GM23338 (cell line): ENCODE measurements around the gene LRCH4. TPM values are rescaled to one million over a fixed set of nuclear protein-coding genes. Genes with fewer than 3 reads are reported as not detected.

Experiments
- ATAC-seq: fragments of 200-7000 bp; cut with Tn5 transposase; 3 replicates; pipeline ENCODE4 v1.9.1; 2020
- DNase-seq: peaks from one replicate; pipeline ENCODE4 v3.0.0-alpha.2; 2015; ENCODE audit warnings: low spot score
- H2AFZ ChIP-seq: fragments of 200-600 bp; sonication (generic); 2 replicates; pipeline ENCODE4 v1.8.0; 2016; ENCODE audit warnings: antibody characterized with exemption, mild to moderate bottlenecking, moderate library complexity
- H3F3A ChIP-seq: fragments of 200-600 bp; sonication (generic); replicated peaks from 2 replicates; pipeline ENCODE4 v1.8.0; 2017; ENCODE audit warnings: antibody characterized with exemption, mixed run types, low read depth
- H3K27ac ChIP-seq: fragments of 200-600 bp; sonication (generic); 2 replicates; pipeline ENCODE4 v1.6.1; 2016; ENCODE audit warnings: low read depth
- H3K27me3 ChIP-seq: fragments of 200-600 bp; sonication (generic); 2 replicates; pipeline ENCODE4 v1.8.0; 2016; ENCODE audit warnings: mild to moderate bottlenecking, mixed run types, moderate library complexity; ENCODE audit not compliant: insufficient read depth
- H3K36me3 ChIP-seq: fragments of 200-600 bp; sonication (generic); 2 replicates; pipeline ENCODE4 v1.8.0; 2016; ENCODE audit warnings: mild to moderate bottlenecking; ENCODE audit not compliant: insufficient read depth
- H3K4me1 ChIP-seq: fragments of 200-600 bp; sonication (generic); 2 replicates; pipeline ENCODE4 v1.8.0; 2016; ENCODE audit warnings: mild to moderate bottlenecking, moderate library complexity; ENCODE audit not compliant: insufficient read depth
- H3K4me2 ChIP-seq: fragments of 200-600 bp; sonication (generic); 2 replicates; pipeline ENCODE4 v1.7.1; 2017; ENCODE audit warnings: mixed run types
- H3K4me3 ChIP-seq: fragments of 200-600 bp; sonication (generic); 2 replicates; pipeline ENCODE4 v1.6.1; 2016; ENCODE audit warnings: mixed run types
- H3K79me2 ChIP-seq: fragments of 200-600 bp; sonication (generic); replicated peaks from 2 replicates; pipeline ENCODE4 v1.8.0; 2017; ENCODE audit warnings: mild to moderate bottlenecking; ENCODE audit not compliant: insufficient read depth
- H3K9me2 ChIP-seq: fragments of 200-600 bp; sonication (generic); 2 replicates; pipeline ENCODE4 v1.8.0; 2017; ENCODE audit not compliant: insufficient read depth
- H4K20me1 ChIP-seq: fragments of 200-600 bp; sonication (generic); replicated peaks from 2 replicates; pipeline ENCODE4 v1.8.0; 2017; ENCODE audit warnings: mild to moderate bottlenecking; ENCODE audit not compliant: insufficient read depth
- H3K27ac Mint-ChIP-seq: 2 replicates; pipeline ENCODE4 v1.8.0; 2020; ENCODE audit warnings: inconsistent platforms, mild to moderate bottlenecking, moderate library complexity, mixed read lengths
- H3K27me3 Mint-ChIP-seq: 3 replicates; pipeline ENCODE4 v1.8.0; 2022; ENCODE audit warnings: low read depth, mild to moderate bottlenecking, moderate library complexity, mixed read lengths, inconsistent platforms; ENCODE audit not compliant: insufficient read depth, poor library complexity
- H3K36me3 Mint-ChIP-seq: 3 replicates; pipeline ENCODE4 v1.8.0; 2021; ENCODE audit warnings: low read depth, mild to moderate bottlenecking, inconsistent platforms, moderate library complexity, mixed read lengths
- H3K4me1 Mint-ChIP-seq: 3 replicates; pipeline ENCODE4 v1.8.0; 2020; ENCODE audit warnings: mild to moderate bottlenecking, inconsistent platforms, mixed read lengths
- H3K4me3 Mint-ChIP-seq: 3 replicates; pipeline ENCODE4 v1.8.0; 2021; ENCODE audit warnings: moderate library complexity, mild to moderate bottlenecking, inconsistent platforms, mixed read lengths
- H3K9me3 Mint-ChIP-seq: 3 replicates; pipeline ENCODE4 v1.8.0; 2020; ENCODE audit warnings: moderate library complexity, mild to moderate bottlenecking, inconsistent platforms, mixed read lengths
- CREB1 ChIP-seq: fragments of 250-450 bp; sonication (Bioruptor Pico); IDR thresholded peaks from 2 replicates; pipeline ENCODE4 v1.5.0; 2020; ENCODE audit warnings: low read depth, mild to moderate bottlenecking, moderate library complexity
- ETS1 ChIP-seq: IDR thresholded peaks from 2 replicates; pipeline ENCODE4 v1.6.1; 2016; ENCODE audit warnings: antibody characterized with exemption
- EZH2phosphoT487 ChIP-seq: fragments of 200-600 bp; sonication (generic); IDR thresholded peaks from one replicate; pipeline ENCODE4 v1.8.1; 2018; ENCODE audit warnings: antibody characterized with exemption; ENCODE audit not compliant: unreplicated experiment
- JUNB ChIP-seq: IDR thresholded peaks from one replicate; pipeline ENCODE4 v1.6.1; 2016; ENCODE audit warnings: antibody characterized with exemption; ENCODE audit not compliant: unreplicated experiment
- NANOG ChIP-seq: IDR thresholded peaks from 2 replicates; pipeline ENCODE4 v1.6.1; 2016; ENCODE audit warnings: antibody characterized with exemption, borderline replicate concordance
- REST ChIP-seq: IDR thresholded peaks from one replicate; pipeline ENCODE4 v1.6.1; 2018; ENCODE audit warnings: antibody characterized with exemption; ENCODE audit not compliant: unreplicated experiment
- STAT1 ChIP-seq: IDR thresholded peaks from one replicate; pipeline ENCODE4 v1.6.1; 2016; ENCODE audit warnings: antibody characterized with exemption; ENCODE audit not compliant: unreplicated experiment
- ZNF114 ChIP-seq: fragments of 250-450 bp; sonication (Bioruptor Pico); IDR thresholded peaks from 2 replicates; pipeline ENCODE4 v1.5.0; 2020; ENCODE audit warnings: mild to moderate bottlenecking, moderate library complexity
- ZNF462 ChIP-seq: fragments of 250-450 bp; sonication (Bioruptor Pico); IDR thresholded peaks from 2 replicates; pipeline ENCODE4 v1.5.0; 2020; ENCODE audit warnings: mild to moderate bottlenecking, moderate library complexity
- polyA plus RNA-seq: library from polyadenylated mRNA; unstranded; fragments of >200 nt; fragmentation: Nextera tagmentation; extraction: Ambion mirVana; gene quantifications from 2 replicates; pipeline ENCODE4 v1.2.1, GENCODE V29; 2016
- total RNA-seq: library from RNA; depleted of rRNA; stranded (reverse); fragments of >200 nt; shearing (Covaris generic); gene quantifications from 2 replicates; pipeline ENCODE4 v1.2.3, GENCODE V29; 2014

LRCH4 gene
- total and polyA plus RNA-seq, 2 experiments from 2014 or later, result 21.4 to 51.0 TPM

- Histone ChIP-seq H3K27ac (peak overlapping the region; percentile 69), H3K4me1 (peaks cover 36% of the 10 kb centered on the region), H3K36me3 (peaks cover 4% of the 10 kb centered on the region; the same call in 1 of the 2 replicates), H3K9me2 (no peaks in the 10 kb centered on the region), H3K4me3 (peak overlapping the region; percentile 30; the same call in 1 of the 2 replicates), H3K27me3 (peaks cover 13% of the 10 kb centered on the region; the same call in 1 of the 2 replicates), H4K20me1 (no peaks in the 10 kb centered on the region), H2AFZ (no peak overlapping the region), H3F3A (peaks cover 12% of the 10 kb centered on the region; the same call in 1 of the 2 replicates), H3K79me2 (no peaks in the 10 kb centered on the region), H3K4me2 (peak overlapping the region; percentile 89)
- TF ChIP-seq CREB1 (no peak), JUNB (no peak), ZNF114 (CRISPR knock-in tag) (no peak), REST (no peak), EZH2phosphoT487 (no peak)
- DNase-seq (peak; percentile 58), ATAC-seq (no peak)
- no peaks in the 10 kb centered on the region for H3K9me3 Mint-ChIP-seq
- H3K4me3 Mint-ChIP-seq, result peak overlapping the region; percentile 55; the same call in 2 of the 3 replicates
- H3K27ac Mint-ChIP-seq, result peak overlapping the region; percentile 85
- peaks cover 36% of the 10 kb centered on the region for H3K4me1 Mint-ChIP-seq
- H3K36me3 Mint-ChIP-seq, result peaks cover 12% of the 10 kb centered on the region
- H3K27me3 Mint-ChIP-seq, result peaks cover 36% of the 10 kb centered on the region
Observed at GRCh38 chr7:100571829-100572116, 14.2 kb downstream of the LRCH4 start.

- Histone ChIP-seq H3K79me2 (no peaks in the 10 kb centered on the region), H3K36me3 (no peaks in the 10 kb centered on the region), H2AFZ (no peak overlapping the region), H3K9me2 (no peaks in the 10 kb centered on the region), H3K4me2 (peak overlapping the region; percentile 89), H3K27me3 (peaks cover 13% of the 10 kb centered on the region; the same call in 1 of the 2 replicates), H3K4me3 (peak overlapping the region; percentile 30; the same call in 1 of the 2 replicates), H4K20me1 (no peaks in the 10 kb centered on the region), H3F3A (peaks cover 12% of the 10 kb centered on the region; the same call in 1 of the 2 replicates), H3K27ac (peak overlapping the region; percentile 69; the same call in 1 of the 2 replicates), H3K4me1 (peaks cover 36% of the 10 kb centered on the region)
- ATAC-seq, result peak; percentile 9
- peak overlapping the region; percentile 64 for H3K4me3 Mint-ChIP-seq
- peaks cover 40% of the 10 kb centered on the region for H3K4me1 Mint-ChIP-seq
- peak; percentile 65 for DNase-seq
- peaks cover 8% of the 10 kb centered on the region; the same call in 2 of the 3 replicates for H3K36me3 Mint-ChIP-seq
- no peak for TF ChIP-seq ZNF114 (CRISPR knock-in tag)
- TF ChIP-seq CREB1, result no peak
- no peak for TF ChIP-seq NANOG
- no peak for TF ChIP-seq STAT1
- no peak for TF ChIP-seq ETS1
- TF ChIP-seq ZNF462 (CRISPR knock-in tag), result no peak
- peak overlapping the region; percentile 85; the same call in 1 of the 2 replicates for H3K27ac Mint-ChIP-seq
- peaks cover 34% of the 10 kb centered on the region for H3K27me3 Mint-ChIP-seq
- no peaks in the 10 kb centered on the region for H3K9me3 Mint-ChIP-seq
Observed at GRCh38 chr7:100570954-100571828, 14.7 kb downstream of the LRCH4 start.
